Ovary (tissue), 3 donors: ENCODE measurements around the gene ERAL1.

Source experiments
- POLR2A ChIP-seq: fragments of 450-650 bp; IDR thresholded peaks from one replicate; pipeline ENCODE4 v1.6.1; 2017; ENCODE audit warnings: antibody characterized with exemption, mild to moderate bottlenecking, moderate library complexity
- TF ChIP-seq, protein P1 (sequence below), 3 donors: fragments of 450-650 bp in 2 of 3; fragments of 200-600 bp in 1 of 3; IDR thresholded peaks; one replicate each; pipeline versions ENCODE4 v1.5.1 to v1.8.0; 2016 to 2022; ENCODE audit warnings: antibody characterized with exemption in 3 of 3, mild to moderate bottlenecking in 1 of 3
- donor health status: DM: no; HTN: no; CAD: no.

DNA sequence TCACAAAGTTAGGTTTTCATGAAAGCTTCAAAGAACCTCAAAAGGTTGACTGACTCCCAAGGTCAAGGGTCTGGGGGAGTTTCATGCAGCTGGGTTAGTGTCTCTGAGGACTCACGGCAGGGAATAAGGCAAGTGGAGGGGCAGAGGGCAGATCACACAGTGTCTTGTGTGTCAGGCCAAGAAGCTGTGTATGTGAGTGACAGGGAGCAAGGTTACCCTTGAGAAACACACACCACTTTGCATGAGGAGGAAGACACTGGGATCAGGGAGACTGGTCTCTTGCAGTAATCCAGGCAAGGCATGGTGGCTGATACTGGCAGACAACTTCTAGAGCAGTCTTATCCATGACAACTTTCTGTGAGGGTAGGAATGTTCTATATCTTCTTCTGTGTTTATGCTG is 36.4 kb downstream of the ERAL1 start:
- TF ChIP-seq POLR2A, result no peak
- TF ChIP-seq, protein P1, sequence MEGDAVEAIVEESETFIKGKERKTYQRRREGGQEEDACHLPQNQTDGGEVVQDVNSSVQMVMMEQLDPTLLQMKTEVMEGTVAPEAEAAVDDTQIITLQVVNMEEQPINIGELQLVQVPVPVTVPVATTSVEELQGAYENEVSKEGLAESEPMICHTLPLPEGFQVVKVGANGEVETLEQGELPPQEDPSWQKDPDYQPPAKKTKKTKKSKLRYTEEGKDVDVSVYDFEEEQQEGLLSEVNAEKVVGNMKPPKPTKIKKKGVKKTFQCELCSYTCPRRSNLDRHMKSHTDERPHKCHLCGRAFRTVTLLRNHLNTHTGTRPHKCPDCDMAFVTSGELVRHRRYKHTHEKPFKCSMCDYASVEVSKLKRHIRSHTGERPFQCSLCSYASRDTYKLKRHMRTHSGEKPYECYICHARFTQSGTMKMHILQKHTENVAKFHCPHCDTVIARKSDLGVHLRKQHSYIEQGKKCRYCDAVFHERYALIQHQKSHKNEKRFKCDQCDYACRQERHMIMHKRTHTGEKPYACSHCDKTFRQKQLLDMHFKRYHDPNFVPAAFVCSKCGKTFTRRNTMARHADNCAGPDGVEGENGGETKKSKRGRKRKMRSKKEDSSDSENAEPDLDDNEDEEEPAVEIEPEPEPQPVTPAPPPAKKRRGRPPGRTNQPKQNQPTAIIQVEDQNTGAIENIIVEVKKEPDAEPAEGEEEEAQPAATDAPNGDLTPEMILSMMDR (IDR thresholded peaks at IDR 0.05), result no peak
